Left lobe of liver (tissue), 2 donors: ENCODE measurements around the gene PIH1D1. TPM values are rescaled to one million over a fixed set of nuclear protein-coding genes. Genes with fewer than 3 reads are reported as not detected.

ENCODE experiments used
- ATAC-seq: fragments of 200-7000 bp; cut with Tn5 transposase; one replicate; pipeline ENCODE4 v1.9.1; 2020; ENCODE audit warnings: mild to moderate bottlenecking, moderate library complexity
- DNase-seq: peaks from one replicate; pipeline ENCODE4 v3.0.0-alpha.2; 2020; ENCODE audit warnings: low spot score
- total RNA-seq: library from RNA; stranded (reverse); gene quantifications from one replicate; pipeline ENCODE4 v1.2.1, GENCODE V29; 2021
- donor health status: DM: no; HTN: no; CAD: no; lungs with moderate emphysema.
- donor health status: DM: no; HTN: yes; CAD: no.

The PIH1D1 gene
- total RNA-seq, 1 donor from 2014 or later, result 48.8 TPM

- no peak for DNase-seq
- ATAC-seq, result no peak
Observed at GRCh38 chr19:49436381-49437017, 15.1 kb downstream of the PIH1D1 start.

GRCh38 chr19:49435670-49436069, 15.9 kb downstream of the PIH1D1 start:
- no peak for ATAC-seq
- DNase-seq, result no peak

- no peak for ATAC-seq
- DNase-seq, result no peak
Observed at GRCh38 chr19:49434907-49435583, 16.6 kb downstream of the PIH1D1 start.

GRCh38 chr19:49433240-49433901, 18.2 kb downstream of the PIH1D1 start:
- no peak for ATAC-seq
- DNase-seq, result no peak

GRCh38 chr19:49432141-49433073, 19.2 kb downstream of the PIH1D1 start:
- no peak for ATAC-seq

GRCh38 chr19:49431330-49431749, 20.3 kb downstream of the PIH1D1 start:
- ATAC-seq (no peak), DNase-seq (no peak)

More at GRCh38 chr19:49432141-49433073, 19.2 kb downstream of the PIH1D1 start:
- no peak for DNase-seq

GRCh38 chr19:49430678-49431329, 20.8 kb downstream of the PIH1D1 start:
- DNase-seq, result no peak
- no peak for ATAC-seq

- DNase-seq (no peak), ATAC-seq (no peak)
Observed at GRCh38 chr19:49430172-49430677, 21.4 kb downstream of the PIH1D1 start.

- no peak for DNase-seq
- ATAC-seq, result no peak
Observed at GRCh38 chr19:49428547-49429451, 22.8 kb downstream of the PIH1D1 start.

- ATAC-seq (peak; percentile 47), DNase-seq (no peak)
Observed at GRCh38 chr19:49427855-49428546, 23.6 kb downstream of the PIH1D1 start.

GRCh38 chr19:49427339-49427738, 24.3 kb downstream of the PIH1D1 start:
- DNase-seq (no peak), ATAC-seq (no peak)

- no peak for ATAC-seq
Observed at GRCh38 chr19:49425922-49426592, 25.6 kb downstream of the PIH1D1 start.

GRCh38 chr19:49425178-49425577, 26.4 kb downstream of the PIH1D1 start, which contains the start of gene GFY:
TSS of gene GFY (plus strand) at chr19:49425388. CDS start at chr19:49426431, 1,043 bp downstream.
- ATAC-seq (no peak), DNase-seq (no peak)

More at GRCh38 chr19:49425922-49426592, 25.6 kb downstream of the PIH1D1 start:
- no peak for DNase-seq

- DNase-seq, result no peak
- no peak for ATAC-seq
Observed at GRCh38 chr19:49423985-49424303, 27.7 kb downstream of the PIH1D1 start.

GRCh38 chr19:49423071-49423984, 28.3 kb downstream of the PIH1D1 start, which contains the start of gene PTH2:
TSS of gene PTH2 (minus strand) at chr19:49423441. CDS start at chr19:49423339, 102 bp downstream.
- no peak for DNase-seq

GRCh38 chr19:49422407-49423070, 29.1 kb downstream of the PIH1D1 start:
- ATAC-seq (peak; percentile 42), DNase-seq (no peak)

More at GRCh38 chr19:49423071-49423984, 28.3 kb downstream of the PIH1D1 start, which contains the start of gene PTH2:
- no peak for ATAC-seq
